GM23338 (cell line): Measurements from ENCODE around the gene CSF2RB. TPM values are rescaled to one million over a fixed set of nuclear protein-coding genes. Genes with fewer than 3 reads are reported as not detected.

Experiments used
- ATAC-seq: fragments of 200-7000 bp; cut with Tn5 transposase; 3 replicates; pipeline ENCODE4 v1.9.1; 2020
- DNase-seq: peaks from one replicate; pipeline ENCODE4 v3.0.0-alpha.2; 2015; ENCODE audit warnings: low spot score
- H2AFZ ChIP-seq: fragments of 200-600 bp; sonication (generic); 2 replicates; pipeline ENCODE4 v1.8.0; 2016; ENCODE audit warnings: antibody characterized with exemption, mild to moderate bottlenecking, moderate library complexity
- H3F3A ChIP-seq: fragments of 200-600 bp; sonication (generic); replicated peaks from 2 replicates; pipeline ENCODE4 v1.8.0; 2017; ENCODE audit warnings: antibody characterized with exemption, mixed run types, low read depth
- H3K27ac ChIP-seq: fragments of 200-600 bp; sonication (generic); 2 replicates; pipeline ENCODE4 v1.6.1; 2016; ENCODE audit warnings: low read depth
- H3K27me3 ChIP-seq: fragments of 200-600 bp; sonication (generic); 2 replicates; pipeline ENCODE4 v1.8.0; 2016; ENCODE audit warnings: mild to moderate bottlenecking, mixed run types, moderate library complexity; ENCODE audit not compliant: insufficient read depth
- H3K36me3 ChIP-seq: fragments of 200-600 bp; sonication (generic); 2 replicates; pipeline ENCODE4 v1.8.0; 2016; ENCODE audit warnings: mild to moderate bottlenecking; ENCODE audit not compliant: insufficient read depth
- H3K4me1 ChIP-seq: fragments of 200-600 bp; sonication (generic); 2 replicates; pipeline ENCODE4 v1.8.0; 2016; ENCODE audit warnings: mild to moderate bottlenecking, moderate library complexity; ENCODE audit not compliant: insufficient read depth
- H3K4me2 ChIP-seq: fragments of 200-600 bp; sonication (generic); 2 replicates; pipeline ENCODE4 v1.7.1; 2017; ENCODE audit warnings: mixed run types
- H3K4me3 ChIP-seq: fragments of 200-600 bp; sonication (generic); 2 replicates; pipeline ENCODE4 v1.6.1; 2016; ENCODE audit warnings: mixed run types
- H3K79me2 ChIP-seq: fragments of 200-600 bp; sonication (generic); replicated peaks from 2 replicates; pipeline ENCODE4 v1.8.0; 2017; ENCODE audit warnings: mild to moderate bottlenecking; ENCODE audit not compliant: insufficient read depth
- H3K9me2 ChIP-seq: fragments of 200-600 bp; sonication (generic); 2 replicates; pipeline ENCODE4 v1.8.0; 2017; ENCODE audit not compliant: insufficient read depth
- H4K20me1 ChIP-seq: fragments of 200-600 bp; sonication (generic); replicated peaks from 2 replicates; pipeline ENCODE4 v1.8.0; 2017; ENCODE audit warnings: mild to moderate bottlenecking; ENCODE audit not compliant: insufficient read depth
- H3K27ac Mint-ChIP-seq: 2 replicates; pipeline ENCODE4 v1.8.0; 2020; ENCODE audit warnings: inconsistent platforms, mild to moderate bottlenecking, moderate library complexity, mixed read lengths
- H3K27me3 Mint-ChIP-seq: 3 replicates; pipeline ENCODE4 v1.8.0; 2022; ENCODE audit warnings: low read depth, mild to moderate bottlenecking, moderate library complexity, mixed read lengths, inconsistent platforms; ENCODE audit not compliant: insufficient read depth, poor library complexity
- H3K36me3 Mint-ChIP-seq: 3 replicates; pipeline ENCODE4 v1.8.0; 2021; ENCODE audit warnings: low read depth, mild to moderate bottlenecking, inconsistent platforms, moderate library complexity, mixed read lengths
- H3K4me1 Mint-ChIP-seq: 3 replicates; pipeline ENCODE4 v1.8.0; 2020; ENCODE audit warnings: mild to moderate bottlenecking, inconsistent platforms, mixed read lengths
- H3K4me3 Mint-ChIP-seq: 3 replicates; pipeline ENCODE4 v1.8.0; 2021; ENCODE audit warnings: moderate library complexity, mild to moderate bottlenecking, inconsistent platforms, mixed read lengths
- H3K9me3 Mint-ChIP-seq: 3 replicates; pipeline ENCODE4 v1.8.0; 2020; ENCODE audit warnings: moderate library complexity, mild to moderate bottlenecking, inconsistent platforms, mixed read lengths
- CREB1 ChIP-seq: fragments of 250-450 bp; sonication (Bioruptor Pico); IDR thresholded peaks from 2 replicates; pipeline ENCODE4 v1.5.0; 2020; ENCODE audit warnings: low read depth, mild to moderate bottlenecking, moderate library complexity
- EZH2 ChIP-seq: fragments of 200-600 bp; sonication (generic); IDR thresholded peaks from one replicate; pipeline ENCODE4 v1.8.0; 2017; ENCODE audit warnings: antibody characterized with exemption, mild to moderate bottlenecking, low read depth; ENCODE audit not compliant: unreplicated experiment
- EZH2phosphoT487 ChIP-seq: fragments of 200-600 bp; sonication (generic); IDR thresholded peaks from one replicate; pipeline ENCODE4 v1.8.1; 2018; ENCODE audit warnings: antibody characterized with exemption; ENCODE audit not compliant: unreplicated experiment
- JUNB ChIP-seq: IDR thresholded peaks from one replicate; pipeline ENCODE4 v1.6.1; 2016; ENCODE audit warnings: antibody characterized with exemption; ENCODE audit not compliant: unreplicated experiment
- NANOG ChIP-seq: IDR thresholded peaks from 2 replicates; pipeline ENCODE4 v1.6.1; 2016; ENCODE audit warnings: antibody characterized with exemption, borderline replicate concordance
- POLR2AphosphoS5 ChIP-seq: IDR thresholded peaks from 2 replicates; pipeline ENCODE4 v1.6.1; 2016; ENCODE audit warnings: antibody characterized with exemption, low read depth
- STAT1 ChIP-seq: IDR thresholded peaks from one replicate; pipeline ENCODE4 v1.6.1; 2016; ENCODE audit warnings: antibody characterized with exemption; ENCODE audit not compliant: unreplicated experiment
- ZNF114 ChIP-seq: fragments of 250-450 bp; sonication (Bioruptor Pico); IDR thresholded peaks from 2 replicates; pipeline ENCODE4 v1.5.0; 2020; ENCODE audit warnings: mild to moderate bottlenecking, moderate library complexity
- ZNF331 ChIP-seq: fragments of 250-450 bp; sonication (Bioruptor Pico); IDR thresholded peaks from 2 replicates; pipeline ENCODE4 v1.5.0; 2020; ENCODE audit warnings: low read depth, mild to moderate bottlenecking, moderate library complexity
- polyA plus RNA-seq: library from polyadenylated mRNA; unstranded; fragments of >200 nt; fragmentation: Nextera tagmentation; extraction: Ambion mirVana; gene quantifications from 2 replicates; pipeline ENCODE4 v1.2.1, GENCODE V29; 2016
- total RNA-seq: library from RNA; depleted of rRNA; stranded (reverse); fragments of >200 nt; shearing (Covaris generic); gene quantifications from 2 replicates; pipeline ENCODE4 v1.2.3, GENCODE V29; 2014
- TF ChIP-seq, protein P1 (sequence below), 2 experiments: fragments of 200-600 bp in 1 of 2; sonication (generic) in 1 of 2; conservative IDR thresholded peaks; 2 replicates each; pipeline versions ENCODE4 v1.5.1 to v1.6.1; 2016 to 2017; ENCODE audit warnings: antibody characterized with exemption in 2 of 2, low read depth in 2 of 2, mild to moderate bottlenecking in 2 of 2, moderate library complexity in 1 of 2
- TF ChIP-seq, protein P2 (sequence below): fragments of 250-450 bp; sonication (Bioruptor Pico); IDR thresholded peaks from 2 replicates; pipeline ENCODE4 v1.5.0; 2020; ENCODE audit warnings: mild to moderate bottlenecking, moderate library complexity
- TF ChIP-seq, protein P3 (sequence below): IDR thresholded peaks from 2 replicates; pipeline ENCODE4 v1.6.1; 2016; ENCODE audit warnings: antibody characterized with exemption
- TF ChIP-seq, protein P4 (sequence below): IDR thresholded peaks from one replicate; pipeline ENCODE4 v1.6.1; 2018; ENCODE audit warnings: antibody characterized with exemption; ENCODE audit not compliant: unreplicated experiment

Gene CSF2RB
- total and polyA plus RNA-seq, 2 experiments from 2014 or later = not detected

DNA sequence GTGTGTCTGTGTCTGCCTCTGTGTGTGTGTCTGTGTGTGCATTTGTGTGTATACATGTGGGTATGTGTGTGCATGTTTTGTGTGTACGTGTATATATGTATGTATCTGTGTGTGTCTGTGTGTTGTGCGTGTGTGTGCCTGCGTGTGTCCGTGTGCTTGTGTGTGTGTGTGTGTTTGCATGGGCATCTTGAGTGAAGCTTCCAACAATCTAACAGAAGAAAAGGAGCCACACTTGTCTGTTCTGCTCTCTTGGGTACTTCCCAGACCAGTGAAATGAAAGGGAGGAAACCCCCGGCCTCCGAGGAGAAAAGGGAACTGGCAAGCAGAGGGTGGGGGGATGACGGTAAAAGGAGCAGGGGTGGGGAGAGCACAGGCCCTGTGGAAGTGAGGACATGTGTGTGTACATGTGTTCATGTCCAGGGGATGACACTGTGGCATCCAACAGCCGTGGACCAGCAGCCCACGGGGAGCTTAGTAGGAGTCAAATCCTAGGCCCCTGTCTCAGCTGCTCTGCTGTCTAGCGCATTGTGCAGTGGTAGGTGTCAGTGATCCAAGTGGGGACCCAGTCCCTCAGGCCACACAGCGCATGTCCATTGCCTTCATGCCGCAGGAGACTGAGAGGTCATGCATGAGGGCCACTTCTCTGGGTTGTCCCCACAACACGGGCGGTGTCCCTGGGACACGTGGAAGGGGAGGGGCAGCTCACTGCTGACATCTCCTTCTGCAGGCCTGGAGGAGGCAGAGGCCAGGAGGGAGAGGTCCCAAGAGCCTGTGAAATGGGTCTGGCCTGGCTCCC is 8.1 kb downstream of the CSF2RB start:
- Mint-ChIP-seq H3K4me1 (peaks cover 2% of the 10 kb centered on the region; the same call in 2 of the 3 replicates), H3K9me3 (no peaks in the 10 kb centered on the region; the same call in 2 of the 3 replicates), H3K27me3 (peaks cover 16% of the 10 kb centered on the region), H3K27ac (no peak overlapping the region), H3K36me3 (no peaks in the 10 kb centered on the region; the same call in 2 of the 3 replicates), H3K4me3 (no peak overlapping the region)
- H3K4me3 ChIP-seq = no peak overlapping the region
- H3K79me2 ChIP-seq = no peaks in the 10 kb centered on the region
- no peak overlapping the region for H2AFZ ChIP-seq
- DNase-seq = no peak
- no peaks in the 10 kb centered on the region for H4K20me1 ChIP-seq
- no peak overlapping the region for H3K27ac ChIP-seq
- no peaks in the 10 kb centered on the region for H3K36me3 ChIP-seq
- TF ChIP-seq NANOG (no peak), JUNB (no peak), POLR2AphosphoS5 (no peak), STAT1 (no peak), CREB1 (CRISPR knock-in tag) (no peak), EZH2 (no peak), ZNF114 (no peak), EZH2phosphoT487 (no peak), ZNF331 (CRISPR knock-in tag) (no peak)
- TF ChIP-seq, protein P1, sequence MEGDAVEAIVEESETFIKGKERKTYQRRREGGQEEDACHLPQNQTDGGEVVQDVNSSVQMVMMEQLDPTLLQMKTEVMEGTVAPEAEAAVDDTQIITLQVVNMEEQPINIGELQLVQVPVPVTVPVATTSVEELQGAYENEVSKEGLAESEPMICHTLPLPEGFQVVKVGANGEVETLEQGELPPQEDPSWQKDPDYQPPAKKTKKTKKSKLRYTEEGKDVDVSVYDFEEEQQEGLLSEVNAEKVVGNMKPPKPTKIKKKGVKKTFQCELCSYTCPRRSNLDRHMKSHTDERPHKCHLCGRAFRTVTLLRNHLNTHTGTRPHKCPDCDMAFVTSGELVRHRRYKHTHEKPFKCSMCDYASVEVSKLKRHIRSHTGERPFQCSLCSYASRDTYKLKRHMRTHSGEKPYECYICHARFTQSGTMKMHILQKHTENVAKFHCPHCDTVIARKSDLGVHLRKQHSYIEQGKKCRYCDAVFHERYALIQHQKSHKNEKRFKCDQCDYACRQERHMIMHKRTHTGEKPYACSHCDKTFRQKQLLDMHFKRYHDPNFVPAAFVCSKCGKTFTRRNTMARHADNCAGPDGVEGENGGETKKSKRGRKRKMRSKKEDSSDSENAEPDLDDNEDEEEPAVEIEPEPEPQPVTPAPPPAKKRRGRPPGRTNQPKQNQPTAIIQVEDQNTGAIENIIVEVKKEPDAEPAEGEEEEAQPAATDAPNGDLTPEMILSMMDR (conservative IDR thresholded peaks at IDR 0.05; ENCODE audit: low read depth in 2 of 2) = no peak
- TF ChIP-seq, protein P2, sequence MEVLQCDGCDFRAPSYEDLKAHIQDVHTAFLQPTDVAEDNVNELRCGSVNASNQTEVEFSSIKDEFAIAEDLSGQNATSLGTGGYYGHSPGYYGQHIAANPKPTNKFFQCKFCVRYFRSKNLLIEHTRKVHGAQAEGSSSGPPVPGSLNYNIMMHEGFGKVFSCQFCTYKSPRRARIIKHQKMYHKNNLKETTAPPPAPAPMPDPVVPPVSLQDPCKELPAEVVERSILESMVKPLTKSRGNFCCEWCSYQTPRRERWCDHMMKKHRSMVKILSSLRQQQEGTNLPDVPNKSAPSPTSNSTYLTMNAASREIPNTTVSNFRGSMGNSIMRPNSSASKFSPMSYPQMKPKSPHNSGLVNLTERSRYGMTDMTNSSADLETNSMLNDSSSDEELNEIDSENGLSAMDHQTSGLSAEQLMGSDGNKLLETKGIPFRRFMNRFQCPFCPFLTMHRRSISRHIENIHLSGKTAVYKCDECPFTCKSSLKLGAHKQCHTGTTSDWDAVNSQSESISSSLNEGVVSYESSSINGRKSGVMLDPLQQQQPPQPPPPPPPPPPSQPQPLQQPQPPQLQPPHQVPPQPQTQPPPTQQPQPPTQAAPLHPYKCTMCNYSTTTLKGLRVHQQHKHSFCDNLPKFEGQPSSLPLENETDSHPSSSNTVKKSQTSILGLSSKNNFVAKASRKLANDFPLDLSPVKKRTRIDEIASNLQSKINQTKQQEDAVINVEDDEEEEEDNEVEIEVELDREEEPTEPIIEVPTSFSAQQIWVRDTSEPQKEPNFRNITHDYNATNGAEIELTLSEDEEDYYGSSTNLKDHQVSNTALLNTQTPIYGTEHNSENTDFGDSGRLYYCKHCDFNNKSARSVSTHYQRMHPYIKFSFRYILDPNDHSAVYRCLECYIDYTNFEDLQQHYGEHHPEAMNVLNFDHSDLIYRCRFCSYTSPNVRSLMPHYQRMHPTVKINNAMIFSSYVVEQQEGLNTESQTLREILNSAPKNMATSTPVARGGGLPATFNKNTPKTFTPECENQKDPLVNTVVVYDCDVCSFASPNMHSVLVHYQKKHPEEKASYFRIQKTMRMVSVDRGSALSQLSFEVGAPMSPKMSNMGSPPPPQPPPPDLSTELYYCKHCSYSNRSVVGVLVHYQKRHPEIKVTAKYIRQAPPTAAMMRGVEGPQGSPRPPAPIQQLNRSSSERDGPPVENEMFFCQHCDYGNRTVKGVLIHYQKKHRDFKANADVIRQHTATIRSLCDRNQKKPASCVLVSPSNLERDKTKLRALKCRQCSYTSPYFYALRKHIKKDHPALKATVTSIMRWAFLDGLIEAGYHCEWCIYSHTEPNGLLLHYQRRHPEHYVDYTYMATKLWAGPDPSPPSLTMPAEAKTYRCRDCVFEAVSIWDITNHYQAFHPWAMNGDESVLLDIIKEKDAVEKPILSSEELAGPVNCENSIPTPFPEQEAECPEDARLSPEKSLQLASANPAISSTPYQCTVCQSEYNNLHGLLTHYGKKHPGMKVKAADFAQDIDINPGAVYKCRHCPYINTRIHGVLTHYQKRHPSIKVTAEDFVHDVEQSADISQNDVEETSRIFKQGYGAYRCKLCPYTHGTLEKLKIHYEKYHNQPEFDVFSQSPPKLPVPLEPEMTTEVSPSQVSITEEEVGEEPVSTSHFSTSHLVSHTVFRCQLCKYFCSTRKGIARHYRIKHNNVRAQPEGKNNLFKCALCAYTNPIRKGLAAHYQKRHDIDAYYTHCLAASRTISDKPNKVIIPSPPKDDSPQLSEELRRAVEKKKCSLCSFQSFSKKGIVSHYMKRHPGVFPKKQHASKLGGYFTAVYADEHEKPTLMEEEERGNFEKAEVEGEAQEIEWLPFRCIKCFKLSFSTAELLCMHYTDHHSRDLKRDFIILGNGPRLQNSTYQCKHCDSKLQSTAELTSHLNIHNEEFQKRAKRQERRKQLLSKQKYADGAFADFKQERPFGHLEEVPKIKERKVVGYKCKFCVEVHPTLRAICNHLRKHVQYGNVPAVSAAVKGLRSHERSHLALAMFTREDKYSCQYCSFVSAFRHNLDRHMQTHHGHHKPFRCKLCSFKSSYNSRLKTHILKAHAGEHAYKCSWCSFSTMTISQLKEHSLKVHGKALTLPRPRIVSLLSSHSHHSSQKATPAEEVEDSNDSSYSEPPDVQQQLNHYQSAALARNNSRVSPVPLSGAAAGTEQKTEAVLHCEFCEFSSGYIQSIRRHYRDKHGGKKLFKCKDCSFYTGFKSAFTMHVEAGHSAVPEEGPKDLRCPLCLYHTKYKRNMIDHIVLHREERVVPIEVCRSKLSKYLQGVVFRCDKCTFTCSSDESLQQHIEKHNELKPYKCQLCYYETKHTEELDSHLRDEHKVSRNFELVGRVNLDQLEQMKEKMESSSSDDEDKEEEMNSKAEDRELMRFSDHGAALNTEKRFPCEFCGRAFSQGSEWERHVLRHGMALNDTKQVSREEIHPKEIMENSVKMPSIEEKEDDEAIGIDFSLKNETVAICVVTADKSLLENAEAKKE = no peak
- TF ChIP-seq, protein P3, sequence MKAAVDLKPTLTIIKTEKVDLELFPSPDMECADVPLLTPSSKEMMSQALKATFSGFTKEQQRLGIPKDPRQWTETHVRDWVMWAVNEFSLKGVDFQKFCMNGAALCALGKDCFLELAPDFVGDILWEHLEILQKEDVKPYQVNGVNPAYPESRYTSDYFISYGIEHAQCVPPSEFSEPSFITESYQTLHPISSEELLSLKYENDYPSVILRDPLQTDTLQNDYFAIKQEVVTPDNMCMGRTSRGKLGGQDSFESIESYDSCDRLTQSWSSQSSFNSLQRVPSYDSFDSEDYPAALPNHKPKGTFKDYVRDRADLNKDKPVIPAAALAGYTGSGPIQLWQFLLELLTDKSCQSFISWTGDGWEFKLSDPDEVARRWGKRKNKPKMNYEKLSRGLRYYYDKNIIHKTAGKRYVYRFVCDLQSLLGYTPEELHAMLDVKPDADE = no peak
- TF ChIP-seq, protein P4, sequence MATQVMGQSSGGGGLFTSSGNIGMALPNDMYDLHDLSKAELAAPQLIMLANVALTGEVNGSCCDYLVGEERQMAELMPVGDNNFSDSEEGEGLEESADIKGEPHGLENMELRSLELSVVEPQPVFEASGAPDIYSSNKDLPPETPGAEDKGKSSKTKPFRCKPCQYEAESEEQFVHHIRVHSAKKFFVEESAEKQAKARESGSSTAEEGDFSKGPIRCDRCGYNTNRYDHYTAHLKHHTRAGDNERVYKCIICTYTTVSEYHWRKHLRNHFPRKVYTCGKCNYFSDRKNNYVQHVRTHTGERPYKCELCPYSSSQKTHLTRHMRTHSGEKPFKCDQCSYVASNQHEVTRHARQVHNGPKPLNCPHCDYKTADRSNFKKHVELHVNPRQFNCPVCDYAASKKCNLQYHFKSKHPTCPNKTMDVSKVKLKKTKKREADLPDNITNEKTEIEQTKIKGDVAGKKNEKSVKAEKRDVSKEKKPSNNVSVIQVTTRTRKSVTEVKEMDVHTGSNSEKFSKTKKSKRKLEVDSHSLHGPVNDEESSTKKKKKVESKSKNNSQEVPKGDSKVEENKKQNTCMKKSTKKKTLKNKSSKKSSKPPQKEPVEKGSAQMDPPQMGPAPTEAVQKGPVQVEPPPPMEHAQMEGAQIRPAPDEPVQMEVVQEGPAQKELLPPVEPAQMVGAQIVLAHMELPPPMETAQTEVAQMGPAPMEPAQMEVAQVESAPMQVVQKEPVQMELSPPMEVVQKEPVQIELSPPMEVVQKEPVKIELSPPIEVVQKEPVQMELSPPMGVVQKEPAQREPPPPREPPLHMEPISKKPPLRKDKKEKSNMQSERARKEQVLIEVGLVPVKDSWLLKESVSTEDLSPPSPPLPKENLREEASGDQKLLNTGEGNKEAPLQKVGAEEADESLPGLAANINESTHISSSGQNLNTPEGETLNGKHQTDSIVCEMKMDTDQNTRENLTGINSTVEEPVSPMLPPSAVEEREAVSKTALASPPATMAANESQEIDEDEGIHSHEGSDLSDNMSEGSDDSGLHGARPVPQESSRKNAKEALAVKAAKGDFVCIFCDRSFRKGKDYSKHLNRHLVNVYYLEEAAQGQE = no peak
- ATAC-seq = no peak
- H3K4me2 ChIP-seq = no peak overlapping the region
- no peaks in the 10 kb centered on the region for H3K27me3 ChIP-seq
- H3K9me2 ChIP-seq = no peaks in the 10 kb centered on the region
- H3F3A ChIP-seq = no peaks in the 10 kb centered on the region
- H3K4me1 ChIP-seq = no peaks in the 10 kb centered on the region
